Esophagus (tissue), 2 donors: Measurements from ENCODE around the gene ARAP3. TPM values are rescaled to one million over a fixed set of nuclear protein-coding genes. Genes with fewer than 3 reads are reported as not detected.

Experiments used
- H3K27ac ChIP-seq, 2 donors: one replicate each; pipeline ENCODE4 v1.5.1; 2013; ENCODE audit warnings: low read depth in 2 of 2, mild to moderate bottlenecking in 2 of 2, inconsistent platforms in 1 of 2, low read length in 1 of 2, moderate library complexity in 1 of 2
- H3K27me3 ChIP-seq, 2 donors: one replicate each; pipeline ENCODE4 v1.6.1; 2013; ENCODE audit warnings: low read length in 2 of 2, control low read depth in 1 of 2, mild to moderate bottlenecking in 1 of 2; ENCODE audit not compliant: insufficient read depth in 2 of 2, control insufficient read depth in 1 of 2
- H3K36me3 ChIP-seq, 2 donors: one replicate each; pipeline ENCODE4 v1.6.1; 2013; ENCODE audit warnings: low read length in 1 of 2; ENCODE audit not compliant: control insufficient read depth in 2 of 2, insufficient read depth in 2 of 2
- H3K4me1 ChIP-seq, 2 donors: one replicate each; pipeline ENCODE4 v1.6.1; 2013; ENCODE audit warnings: low read length in 1 of 2; ENCODE audit not compliant: control insufficient read depth in 2 of 2, insufficient read depth in 2 of 2
- H3K4me3 ChIP-seq, 2 donors: one replicate each; pipeline ENCODE4 v1.5.1; 2013; ENCODE audit warnings: low read length in 2 of 2, mild to moderate bottlenecking in 2 of 2, low read depth in 1 of 2, moderate library complexity in 1 of 2
- H3K9me3 ChIP-seq, 2 donors: one replicate each; pipeline ENCODE4 v1.6.1; 2013; ENCODE audit warnings: mild to moderate bottlenecking in 2 of 2, low read depth in 1 of 2, low read length in 1 of 2, moderate library complexity in 1 of 2; ENCODE audit not compliant: control insufficient read depth in 2 of 2, insufficient read depth in 1 of 2
- WGBS, 2 donors: extraction: QIAGEN DNeasy Blood & Tissue Kit; methylation state at CpG; one replicate each; pipeline ENCODE4 v1.1.7; 2013; 5-methylcytosine and 5-hydroxymethylcytosine counted together
- polyA plus RNA-seq, 2 donors: library from polyadenylated mRNA; stranded (reverse); fragments of 200-250 nt; gene quantifications; one replicate each; pipeline ENCODE4 v1.2.3, GENCODE V29; 2013
- donor health status: healthy with polysubstance abuse.
- donor health status: Bipolar disorder and iron deficiency.

The ARAP3 gene
- polyA plus RNA-seq, 2 donors = 2.9 to 4.0 TPM

- Histone ChIP-seq H3K9me3 (no peaks in the 10 kb centered on the region), H3K27me3 (no peaks in the 10 kb centered on the region), H3K4me1 (peaks cover 8 to 11% of the 10 kb centered on the region in 2 donors), H3K4me3 (no peak overlapping the region), H3K27ac (no peak overlapping the region), H3K36me3 (peaks cover 3 to 17% of the 10 kb centered on the region in 2 donors)
These were observed 32.1 kb downstream of the ARAP3 start for GRCh38 chr5:141649972-141650371.

GRCh38 chr5:141649056-141649688 is 32.9 kb downstream of the ARAP3 start:
- WGBS, 2 donors = 93% methylated on average over 17 of the region's 17 CpGs
- Histone ChIP-seq H3K36me3 (peaks cover 3 to 22% of the 10 kb centered on the region in 2 donors), H3K9me3 (no peaks in the 10 kb centered on the region), H3K27ac (no peak overlapping the region), H3K4me3 (no peak overlapping the region), H3K27me3 (no peaks in the 10 kb centered on the region), H3K4me1 (peaks cover 8 to 11% of the 10 kb centered on the region in 2 donors)

GRCh38 chr5:141647851-141648250 is 34.2 kb downstream of the ARAP3 start:
- 89 to 94% methylated on average over 3 of the region's 3 CpGs for WGBS, 2 donors
- H3K27me3 ChIP-seq = no peaks in the 10 kb centered on the region
- H3K36me3 ChIP-seq = peaks cover 3 to 22% of the 10 kb centered on the region in 2 donors
- H3K27ac ChIP-seq = no peak overlapping the region
- no peaks in the 10 kb centered on the region for H3K9me3 ChIP-seq
- no peak overlapping the region for H3K4me3 ChIP-seq
- H3K4me1 ChIP-seq = peaks cover 8 to 11% of the 10 kb centered on the region in 2 donors

- Histone ChIP-seq H3K4me3 (no peak overlapping the region), H3K9me3 (no peaks in the 10 kb centered on the region), H3K36me3 (peaks cover 3 to 22% of the 10 kb centered on the region in 2 donors), H3K27me3 (no peaks in the 10 kb centered on the region), H3K27ac (no peak overlapping the region), H3K4me1 (peaks cover 8 to 11% of the 10 kb centered on the region in 2 donors)
- WGBS, 2 donors = 93 to 96% methylated on average over 5 of the region's 5 CpGs
These were observed 34.8 kb downstream of the ARAP3 start for GRCh38 chr5:141647242-141647641.

- peaks cover 3 to 9% of the 10 kb centered on the region in 2 donors for H3K4me1 ChIP-seq
- WGBS, 2 donors = 86 to 92% methylated on average over 6 of the region's 6 CpGs
- H3K27ac ChIP-seq = no peak overlapping the region
- peaks cover 3 to 22% of the 10 kb centered on the region in 2 donors for H3K36me3 ChIP-seq
- H3K27me3 ChIP-seq = no peaks in the 10 kb centered on the region
- no peaks in the 10 kb centered on the region for H3K9me3 ChIP-seq
- H3K4me3 ChIP-seq = no peak overlapping the region
These were observed 36.0 kb downstream of the ARAP3 start for GRCh38 chr5:141646026-141646425.

- Histone ChIP-seq H3K27me3 (no peaks in the 10 kb centered on the region), H3K9me3 (no peaks in the 10 kb centered on the region), H3K4me3 (no peak overlapping the region), H3K4me1 (peaks cover 0 to 8% of the 10 kb centered on the region in 2 donors), H3K27ac (no peak overlapping the region), H3K36me3 (peaks cover 0 to 15% of the 10 kb centered on the region in 2 donors)
- WGBS, 2 donors = 85 to 91% methylated on average over 2 of the region's 2 CpGs
These were observed 40.3 kb downstream of the ARAP3 start for GRCh38 chr5:141641634-141642267.

GRCh38 chr5:141640698-141641097 is 41.3 kb downstream of the ARAP3 start:
- Histone ChIP-seq H3K9me3 (no peaks in the 10 kb centered on the region), H3K27me3 (no peaks in the 10 kb centered on the region), H3K27ac (no peak overlapping the region), H3K4me1 (peaks cover 2 to 8% of the 10 kb centered on the region in 2 donors), H3K4me3 (no peak overlapping the region), H3K36me3 (peaks cover 0 to 11% of the 10 kb centered on the region in 2 donors)
- 91 to 94% methylated on average over 9 of the region's 9 CpGs for WGBS, 2 donors

- Histone ChIP-seq H3K36me3 (peaks cover 0 to 9% of the 10 kb centered on the region in 2 donors), H3K4me3 (no peak overlapping the region), H3K27ac (no peak overlapping the region), H3K9me3 (no peaks in the 10 kb centered on the region), H3K4me1 (peaks cover 2 to 10% of the 10 kb centered on the region in 2 donors), H3K27me3 (no peaks in the 10 kb centered on the region)
- 86 to 93% methylated on average over 3 of the region's 3 CpGs for WGBS, 2 donors
These were observed 42.0 kb downstream of the ARAP3 start for GRCh38 chr5:141640051-141640415.

GRCh38 chr5:141639357-141640050 is 42.5 kb downstream of the ARAP3 start:
- peaks cover 4 to 13% of the 10 kb centered on the region in 2 donors for H3K4me1 ChIP-seq
- no peaks in the 10 kb centered on the region for H3K27me3 ChIP-seq
- whole genome bisulfite sequencing, 2 donors = 92 to 93% methylated on average over 12 of the region's 12 CpGs
- no peak overlapping the region for H3K4me3 ChIP-seq
- peaks cover 0 to 8% of the 10 kb centered on the region in 2 donors for H3K36me3 ChIP-seq
- no peaks in the 10 kb centered on the region for H3K9me3 ChIP-seq
- H3K27ac ChIP-seq = no peak overlapping the region
